Measurements from ENCODE around the gene PDE2A.
"Not testable (repeated sequence)": the region's sequence is repeated elsewhere in the genome, so short reads cannot be mapped to it uniquely, and the experiment has no call there.

The PDE2A gene

GRCh38 chr11:72562431-72562830 lies 111.8 kb downstream of the PDE2A start:
- Histone ChIP-seq H3K4me3 (ENCODE audit: low read length) (no peak overlapping the region), H3K4me1 (ENCODE audit: control insufficient read depth, insufficient read depth, low read length) (no peaks in the 10 kb centered on the region), H3K9ac (ENCODE audit: low read length) (no peak overlapping the region), H3K36me3 (ENCODE audit: control insufficient read depth, insufficient read depth, low read length, severe bottlenecking) (no peaks in the 10 kb centered on the region), H3K27me3 (replicated peaks; ENCODE audit: control insufficient read depth, insufficient read depth, low read length) (peaks cover 19% of the 10 kb centered on the region), H3K9me3 (ENCODE audit: control insufficient read depth, low read length) (no peaks in the 10 kb centered on the region)
- no peak for DNase-seq (ENCODE audit: low read depth)

GRCh38 chr11:72561856-72562255 lies 112.4 kb downstream of the PDE2A start:
- Histone ChIP-seq H3K9ac (ENCODE audit: low read length) (no peak overlapping the region), H3K27me3 (replicated peaks; ENCODE audit: control insufficient read depth, insufficient read depth, low read length) (peaks cover 24% of the 10 kb centered on the region), H3K9me3 (ENCODE audit: control insufficient read depth, low read length) (no peaks in the 10 kb centered on the region), H3K36me3 (ENCODE audit: control insufficient read depth, insufficient read depth, low read length, severe bottlenecking) (no peaks in the 10 kb centered on the region), H3K4me3 (ENCODE audit: low read length) (no peak overlapping the region), H3K4me1 (ENCODE audit: control insufficient read depth, insufficient read depth, low read length) (no peaks in the 10 kb centered on the region)
- DNase-seq (ENCODE audit: low read depth) = no peak

- not testable (repeated sequence) for H3K9me3 ChIP-seq (ENCODE audit: control insufficient read depth, low read length); H3K36me3 ChIP-seq (ENCODE audit: control insufficient read depth, insufficient read depth, low read length, severe bottlenecking); H3K4me3 ChIP-seq (ENCODE audit: low read length); H3K9ac ChIP-seq (ENCODE audit: low read length); DNase-seq (ENCODE audit: low read depth); H3K4me1 ChIP-seq (ENCODE audit: control insufficient read depth, insufficient read depth, low read length)
- H3K27me3 ChIP-seq (replicated peaks; ENCODE audit: control insufficient read depth, insufficient read depth, low read length) = peaks cover 30% of the 10 kb centered on the region
Observed at GRCh38 chr11:72560864-72561263, 113.4 kb downstream of the PDE2A start.

GRCh38 chr11:72556433-72556832 lies 117.8 kb downstream of the PDE2A start:
- H3K27me3 ChIP-seq (replicated peaks; ENCODE audit: control insufficient read depth, insufficient read depth, low read length) = peaks cover 41% of the 10 kb centered on the region
- H3K4me3 ChIP-seq (ENCODE audit: low read length) = no peak overlapping the region
- no peaks in the 10 kb centered on the region for H3K9me3 ChIP-seq (ENCODE audit: control insufficient read depth, low read length)
- no peak overlapping the region for H3K9ac ChIP-seq (ENCODE audit: low read length)
- no peak for DNase-seq (ENCODE audit: low read depth)
- H3K4me1 ChIP-seq (ENCODE audit: control insufficient read depth, insufficient read depth, low read length) = no peaks in the 10 kb centered on the region
- no peaks in the 10 kb centered on the region for H3K36me3 ChIP-seq (ENCODE audit: control insufficient read depth, insufficient read depth, low read length, severe bottlenecking)

- H3K9me3 ChIP-seq (ENCODE audit: control insufficient read depth, low read length); H3K4me1 ChIP-seq (ENCODE audit: control insufficient read depth, insufficient read depth, low read length); H3K4me3 ChIP-seq (ENCODE audit: low read length); H3K36me3 ChIP-seq (ENCODE audit: control insufficient read depth, insufficient read depth, low read length, severe bottlenecking); H3K9ac ChIP-seq (ENCODE audit: low read length); DNase-seq (ENCODE audit: low read depth): not testable (repeated sequence)
- H3K27me3 ChIP-seq (replicated peaks; ENCODE audit: control insufficient read depth, insufficient read depth, low read length) = peaks cover 37% of the 10 kb centered on the region
Observed at GRCh38 chr11:72555014-72555522, 119.2 kb downstream of the PDE2A start.

- no peak for DNase-seq (ENCODE audit: low read depth)
- Histone ChIP-seq H3K9me3 (ENCODE audit: control insufficient read depth, low read length) (no peaks in the 10 kb centered on the region), H3K4me3 (ENCODE audit: low read length) (no peak overlapping the region), H3K27me3 (replicated peaks; ENCODE audit: control insufficient read depth, insufficient read depth, low read length) (peaks cover 39% of the 10 kb centered on the region), H3K9ac (ENCODE audit: low read length) (no peak overlapping the region), H3K4me1 (ENCODE audit: control insufficient read depth, insufficient read depth, low read length) (no peaks in the 10 kb centered on the region), H3K36me3 (ENCODE audit: control insufficient read depth, insufficient read depth, low read length, severe bottlenecking) (no peaks in the 10 kb centered on the region)
Observed at GRCh38 chr11:72553706-72554105, 120.5 kb downstream of the PDE2A start.

- Histone ChIP-seq H3K9me3 (ENCODE audit: control insufficient read depth, low read length) (no peaks in the 10 kb centered on the region), H3K36me3 (ENCODE audit: control insufficient read depth, insufficient read depth, low read length, severe bottlenecking) (no peaks in the 10 kb centered on the region), H3K27me3 (replicated peaks; ENCODE audit: control insufficient read depth, insufficient read depth, low read length) (peaks cover 50% of the 10 kb centered on the region), H3K4me1 (ENCODE audit: control insufficient read depth, insufficient read depth, low read length) (no peaks in the 10 kb centered on the region), H3K4me3 (ENCODE audit: low read length) (no peak overlapping the region), H3K9ac (ENCODE audit: low read length) (no peak overlapping the region)
- no peak for DNase-seq (ENCODE audit: low read depth)
Observed at GRCh38 chr11:72552399-72552910, 121.8 kb downstream of the PDE2A start.

GRCh38 chr11:72551571-72551970 lies 122.7 kb downstream of the PDE2A start:
- H3K4me3 ChIP-seq (ENCODE audit: low read length) = no peak overlapping the region
- H3K4me1 ChIP-seq (ENCODE audit: control insufficient read depth, insufficient read depth, low read length) = no peaks in the 10 kb centered on the region
- peaks cover 48% of the 10 kb centered on the region for H3K27me3 ChIP-seq (replicated peaks; ENCODE audit: control insufficient read depth, insufficient read depth, low read length)
- H3K36me3 ChIP-seq (ENCODE audit: control insufficient read depth, insufficient read depth, low read length, severe bottlenecking) = no peaks in the 10 kb centered on the region
- no peak for DNase-seq (ENCODE audit: low read depth)
- no peak overlapping the region for H3K9ac ChIP-seq (ENCODE audit: low read length)
- H3K9me3 ChIP-seq (ENCODE audit: control insufficient read depth, low read length) = no peaks in the 10 kb centered on the region

- Histone ChIP-seq H3K9ac (ENCODE audit: low read length) (no peak overlapping the region), H3K36me3 (ENCODE audit: control insufficient read depth, insufficient read depth, low read length, severe bottlenecking) (no peaks in the 10 kb centered on the region), H3K4me1 (ENCODE audit: control insufficient read depth, insufficient read depth, low read length) (no peaks in the 10 kb centered on the region), H3K4me3 (ENCODE audit: low read length) (no peak overlapping the region), H3K27me3 (replicated peaks; ENCODE audit: control insufficient read depth, insufficient read depth, low read length) (peaks cover 50% of the 10 kb centered on the region), H3K9me3 (ENCODE audit: control insufficient read depth, low read length) (no peaks in the 10 kb centered on the region)
- no peak for DNase-seq (ENCODE audit: low read depth)
Observed at GRCh38 chr11:72548463-72548862, 125.8 kb downstream of the PDE2A start.

GRCh38 chr11:72546866-72547265 lies 127.4 kb downstream of the PDE2A start:
- Histone ChIP-seq H3K27me3 (replicated peaks; ENCODE audit: control insufficient read depth, insufficient read depth, low read length) (peaks cover 63% of the 10 kb centered on the region), H3K9ac (ENCODE audit: low read length) (no peak overlapping the region), H3K36me3 (ENCODE audit: control insufficient read depth, insufficient read depth, low read length, severe bottlenecking) (no peaks in the 10 kb centered on the region), H3K4me1 (ENCODE audit: control insufficient read depth, insufficient read depth, low read length) (no peaks in the 10 kb centered on the region), H3K4me3 (ENCODE audit: low read length) (no peak overlapping the region), H3K9me3 (ENCODE audit: control insufficient read depth, low read length) (no peaks in the 10 kb centered on the region)
- DNase-seq (ENCODE audit: low read depth) = no peak

GRCh38 chr11:72544589-72544988 lies 129.6 kb downstream of the PDE2A start:
- Histone ChIP-seq H3K36me3 (ENCODE audit: control insufficient read depth, insufficient read depth, low read length, severe bottlenecking) (no peaks in the 10 kb centered on the region), H3K4me3 (ENCODE audit: low read length) (no peak overlapping the region), H3K9me3 (ENCODE audit: control insufficient read depth, low read length) (no peaks in the 10 kb centered on the region), H3K9ac (ENCODE audit: low read length) (no peak overlapping the region), H3K4me1 (ENCODE audit: control insufficient read depth, insufficient read depth, low read length) (no peaks in the 10 kb centered on the region), H3K27me3 (replicated peaks; ENCODE audit: control insufficient read depth, insufficient read depth, low read length) (peaks cover 84% of the 10 kb centered on the region)
- DNase-seq (ENCODE audit: low read depth) = no peak

- no peak for DNase-seq (ENCODE audit: low read depth)
- Histone ChIP-seq H3K4me3 (ENCODE audit: low read length) (no peak overlapping the region), H3K36me3 (ENCODE audit: control insufficient read depth, insufficient read depth, low read length, severe bottlenecking) (no peaks in the 10 kb centered on the region), H3K9ac (ENCODE audit: low read length) (no peak overlapping the region), H3K9me3 (ENCODE audit: control insufficient read depth, low read length) (no peaks in the 10 kb centered on the region), H3K27me3 (replicated peaks; ENCODE audit: control insufficient read depth, insufficient read depth, low read length) (peaks cover 84% of the 10 kb centered on the region), H3K4me1 (ENCODE audit: control insufficient read depth, insufficient read depth, low read length) (no peaks in the 10 kb centered on the region)
Observed at GRCh38 chr11:72543849-72544542, 130.2 kb downstream of the PDE2A start.
